ENCODE data around the gene ACY1. TPM values are rescaled to one million over a fixed set of nuclear protein-coding genes. Genes with fewer than 3 reads are reported as not detected.
"Not testable (repeated sequence)": the region's sequence is repeated elsewhere in the genome, so short reads cannot be mapped to it uniquely, and the experiment has no call there.

The ACY1 gene
- total RNA-seq, 1 donor from 2014 or later: 59.4 TPM

DNA sequence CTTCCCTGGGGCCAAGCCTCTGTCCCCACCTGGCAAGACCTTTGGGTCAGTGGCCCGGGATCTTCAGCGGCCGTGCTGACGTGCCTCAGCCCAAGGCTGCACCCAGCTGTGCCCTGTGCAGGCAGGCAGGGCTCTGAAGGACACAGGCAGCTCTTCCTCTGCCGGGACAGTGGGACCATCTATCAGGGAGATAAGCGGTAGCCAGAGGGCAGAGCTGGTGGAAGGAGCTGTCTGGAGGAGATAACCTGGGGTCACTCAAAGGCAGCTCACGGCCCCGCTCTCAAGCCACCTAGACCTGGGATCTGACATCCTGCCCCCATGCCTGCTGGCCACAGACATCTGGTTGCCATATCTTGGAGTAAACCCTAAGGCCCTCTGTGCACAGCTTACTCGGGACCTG is 45.7 kb downstream of the ACY1 start:
- Histone ChIP-seq H3K27me3 (ENCODE audit: control insufficient read depth, insufficient read depth, low read length) (no peaks in the 10 kb centered on the region), H3K4me3 (ENCODE audit: low read depth, low read length) (no peak overlapping the region), H3K36me3 (ENCODE audit: control insufficient read depth, insufficient read depth, low read length) (no peaks in the 10 kb centered on the region)
- TF ChIP-seq CTCF (IDR thresholded peaks at IDR 0.05; ENCODE audit: insufficient read depth, low read length, poor library complexity, severe bottlenecking): no peak
- no peak for DNase-seq (ENCODE audit: low read depth)

DNA sequence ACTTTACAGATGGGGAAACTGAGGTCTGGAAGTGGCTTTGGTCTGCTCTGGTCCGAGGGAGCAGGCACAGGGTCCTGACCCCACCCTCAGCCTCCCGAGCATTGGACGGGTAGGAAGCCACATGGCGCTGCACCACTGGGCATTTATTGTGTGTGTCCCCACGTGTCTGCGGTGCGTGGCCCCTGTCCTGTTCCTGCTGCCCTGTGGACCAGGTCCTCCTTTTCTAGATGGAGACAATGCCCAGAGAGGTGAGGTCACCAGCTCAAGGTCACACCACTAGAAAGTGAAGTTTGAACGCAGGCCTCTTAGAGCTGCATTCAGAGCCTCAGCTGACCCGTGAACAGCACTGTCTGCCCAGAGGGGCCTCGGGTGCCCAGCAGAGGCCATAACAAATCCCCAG is 46.2 kb downstream of the ACY1 start:
- Histone ChIP-seq H3K27me3 (ENCODE audit: control insufficient read depth, insufficient read depth, low read length) (no peaks in the 10 kb centered on the region), H3K4me3 (ENCODE audit: low read depth, low read length) (no peak overlapping the region), H3K36me3 (ENCODE audit: control insufficient read depth, insufficient read depth, low read length) (no peaks in the 10 kb centered on the region)
- TF ChIP-seq CTCF (IDR thresholded peaks at IDR 0.05; ENCODE audit: insufficient read depth, low read length, poor library complexity, severe bottlenecking): no peak
- DNase-seq (ENCODE audit: low read depth): no peak

DNA sequence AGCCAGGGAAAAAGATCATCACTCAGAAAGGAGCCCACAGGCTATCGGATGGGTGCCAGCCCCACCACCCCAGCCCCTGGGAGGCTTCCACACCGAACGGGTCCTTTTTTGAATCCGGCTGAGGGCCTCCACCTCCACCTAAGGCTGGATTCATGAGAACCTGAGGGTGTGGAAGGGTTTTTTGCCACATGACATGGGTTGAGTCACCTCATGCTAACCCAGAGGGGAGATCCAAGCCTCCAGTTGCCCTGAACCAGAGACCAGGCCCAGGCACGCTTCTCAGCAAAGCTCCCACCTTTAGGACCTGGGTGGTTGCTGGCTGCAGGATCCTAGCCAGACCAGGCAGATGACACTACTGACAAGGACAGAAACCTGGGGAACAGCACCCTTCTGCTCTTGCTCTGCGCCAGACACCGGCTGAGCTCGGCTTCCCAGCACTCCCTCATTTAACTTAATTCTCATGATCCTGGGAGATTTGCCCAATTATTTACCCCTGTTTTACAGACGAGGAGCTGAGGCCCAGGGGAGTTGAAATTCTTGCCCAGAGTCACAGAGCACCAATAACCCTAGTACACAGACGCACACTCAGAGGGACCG is 47.5 kb downstream of the ACY1 start:
- TF ChIP-seq CTCF (IDR thresholded peaks at IDR 0.05; ENCODE audit: insufficient read depth, low read length, poor library complexity, severe bottlenecking): no peak
- no peaks in the 10 kb centered on the region for H3K27me3 ChIP-seq (ENCODE audit: control insufficient read depth, insufficient read depth, low read length)
- no peaks in the 10 kb centered on the region for H3K36me3 ChIP-seq (ENCODE audit: control insufficient read depth, insufficient read depth, low read length)
- H3K4me3 ChIP-seq (ENCODE audit: low read depth, low read length): no peak overlapping the region
- DNase-seq (ENCODE audit: low read depth): no peak

DNA sequence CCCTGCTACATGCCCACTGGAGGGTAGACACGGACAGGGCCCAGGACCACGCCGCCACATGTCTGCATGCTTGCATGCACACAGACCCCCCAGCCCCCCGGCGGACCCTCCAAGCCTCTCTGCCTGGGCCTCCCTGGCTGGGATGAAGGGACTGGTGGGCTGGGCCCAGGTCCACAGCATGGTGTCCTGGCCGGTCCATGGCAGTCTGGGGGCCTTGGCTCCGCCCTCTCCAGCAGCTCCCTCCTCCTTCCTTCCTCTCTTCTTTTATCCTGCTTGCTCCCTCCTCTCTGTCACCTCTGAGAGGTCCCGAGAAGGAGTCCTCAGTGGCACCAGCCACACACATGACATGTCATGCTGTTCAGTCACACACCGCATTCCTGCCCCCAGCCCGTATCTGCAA is 48.6 kb downstream of the ACY1 start:
- no peaks in the 10 kb centered on the region for H3K36me3 ChIP-seq (ENCODE audit: control insufficient read depth, insufficient read depth, low read length)
- no peak for TF ChIP-seq CTCF (IDR thresholded peaks at IDR 0.05; ENCODE audit: insufficient read depth, low read length, poor library complexity, severe bottlenecking)
- H3K27me3 ChIP-seq (ENCODE audit: control insufficient read depth, insufficient read depth, low read length): no peaks in the 10 kb centered on the region
- H3K4me3 ChIP-seq (ENCODE audit: low read depth, low read length): no peak overlapping the region
- no peak for DNase-seq (ENCODE audit: low read depth)

GRCh38 chr3:52032702-52033408 is 49.5 kb downstream of the ACY1 start:
- H3K4me3 ChIP-seq (ENCODE audit: low read depth, low read length): no peak overlapping the region
- DNase-seq (ENCODE audit: low read depth): no peak
- TF ChIP-seq CTCF (IDR thresholded peaks at IDR 0.05; ENCODE audit: insufficient read depth, low read length, poor library complexity, severe bottlenecking): no peak
- no peaks in the 10 kb centered on the region for H3K27me3 ChIP-seq (ENCODE audit: control insufficient read depth, insufficient read depth, low read length)
- no peaks in the 10 kb centered on the region for H3K36me3 ChIP-seq (ENCODE audit: control insufficient read depth, insufficient read depth, low read length)

GRCh38 chr3:52033748-52034147 is 50.4 kb downstream of the ACY1 start:
- H3K4me3 ChIP-seq (ENCODE audit: low read depth, low read length); H3K36me3 ChIP-seq (ENCODE audit: control insufficient read depth, insufficient read depth, low read length); DNase-seq (ENCODE audit: low read depth); H3K27me3 ChIP-seq (ENCODE audit: control insufficient read depth, insufficient read depth, low read length): not testable (repeated sequence)
